Endothelial cell of hepatic sinusoid (primary cell): ENCODE data around the gene PPP2R2C.

Source experiments
- in situ Hi-C: cut with HindIII; loops from 2 replicates; pipeline ENCODE4 v1.10.0; 2017; ENCODE audit warnings: low sequenced_read_pairs

The PPP2R2C gene

DNA sequence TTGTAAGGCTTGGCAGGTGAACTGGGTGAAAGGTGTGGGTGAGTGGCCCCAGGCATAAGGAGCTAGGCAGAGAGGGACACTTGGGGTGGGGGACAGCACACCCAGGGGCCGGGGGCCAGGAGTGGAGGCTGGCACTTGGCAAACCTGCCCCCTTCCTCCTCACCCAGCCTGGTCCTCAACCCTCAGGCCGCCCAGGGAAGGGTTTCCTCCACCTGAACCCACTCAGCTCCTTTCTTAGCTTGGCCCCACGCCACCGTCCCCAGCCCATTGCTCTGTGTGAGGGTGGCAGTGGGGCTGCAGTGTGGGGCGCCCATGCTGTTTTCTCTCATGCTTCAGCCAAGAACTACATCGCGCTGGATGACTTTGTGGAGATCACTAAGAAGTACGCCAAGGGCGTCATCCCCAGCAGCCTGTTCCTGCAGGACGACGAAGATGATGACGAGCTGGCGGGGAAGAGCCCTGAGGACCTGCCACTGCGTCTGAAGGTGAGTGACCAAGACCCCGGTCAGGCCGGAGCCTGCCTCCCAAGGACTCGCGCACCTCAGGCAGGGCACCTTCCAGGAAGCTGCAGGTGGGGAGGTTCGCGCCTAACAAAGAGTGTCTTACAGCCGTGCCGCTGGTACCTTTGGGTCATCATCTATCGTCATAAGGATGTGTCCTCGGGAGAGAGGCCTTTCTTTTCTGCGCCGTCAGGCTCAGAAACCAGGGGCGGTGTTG lies 177.6 kb downstream of the PPP2R2C start:
- in situ Hi-C loops = no loop called here

GRCh38 chr4:6293661-6294060 lies 178.8 kb downstream of the PPP2R2C start:
- in situ Hi-C loops = no loop called here

DNA sequence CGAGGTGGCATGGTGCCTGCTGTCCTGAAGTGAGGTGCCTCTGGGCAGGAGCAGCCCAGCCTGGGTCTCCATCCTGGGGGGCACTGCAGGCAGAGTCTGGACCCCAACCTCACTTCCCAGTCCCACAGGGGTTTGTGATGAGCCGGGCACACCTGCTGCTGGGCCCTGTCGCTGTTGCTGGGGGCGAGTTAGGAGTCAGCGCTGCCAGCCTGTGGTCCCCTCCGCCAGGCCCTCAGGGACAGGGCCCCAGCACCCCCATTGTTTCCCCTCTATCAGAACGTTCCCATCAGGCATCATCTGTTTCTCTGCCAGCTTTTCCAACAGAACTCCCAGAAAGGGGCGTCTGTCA lies 179.3 kb downstream of the PPP2R2C start:
- in situ Hi-C loops = no loop called here

GRCh38 chr4:6292376-6293096 lies 179.9 kb downstream of the PPP2R2C start:
- in situ Hi-C loops = no loop called here

DNA sequence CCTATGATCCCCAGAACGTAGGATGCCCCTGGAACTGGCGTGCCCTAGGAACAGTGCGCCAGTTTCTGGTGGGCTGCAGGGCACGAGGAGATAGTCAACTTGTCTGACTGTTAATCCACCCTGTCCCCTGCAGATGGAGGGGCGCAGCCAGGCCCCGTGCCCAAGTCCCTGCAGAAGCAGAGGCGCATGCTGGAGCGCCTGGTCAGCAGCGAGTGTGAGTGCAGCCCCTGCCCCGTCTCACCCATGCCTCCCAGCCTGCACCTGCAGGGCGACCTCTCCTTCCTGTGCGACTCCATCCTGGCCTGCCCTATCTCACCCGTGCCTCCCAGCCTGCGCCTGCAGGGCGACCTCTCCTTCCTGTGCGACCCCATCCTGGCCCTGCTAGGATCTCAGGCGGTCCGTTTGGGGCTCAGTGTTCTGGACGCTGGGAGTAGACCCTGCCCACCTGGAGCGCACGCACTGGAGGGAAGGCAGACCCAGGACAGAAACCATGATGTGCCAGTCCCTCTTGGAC lies 180.6 kb downstream of the PPP2R2C start:
- in situ Hi-C loops = no loop called here

GRCh38 chr4:6290769-6291547 lies 181.5 kb downstream of the PPP2R2C start:
- in situ Hi-C loops = no loop called here

GRCh38 chr4:6290256-6290655 lies 182.2 kb downstream of the PPP2R2C start:
- in situ Hi-C loops = no loop called here

DNA sequence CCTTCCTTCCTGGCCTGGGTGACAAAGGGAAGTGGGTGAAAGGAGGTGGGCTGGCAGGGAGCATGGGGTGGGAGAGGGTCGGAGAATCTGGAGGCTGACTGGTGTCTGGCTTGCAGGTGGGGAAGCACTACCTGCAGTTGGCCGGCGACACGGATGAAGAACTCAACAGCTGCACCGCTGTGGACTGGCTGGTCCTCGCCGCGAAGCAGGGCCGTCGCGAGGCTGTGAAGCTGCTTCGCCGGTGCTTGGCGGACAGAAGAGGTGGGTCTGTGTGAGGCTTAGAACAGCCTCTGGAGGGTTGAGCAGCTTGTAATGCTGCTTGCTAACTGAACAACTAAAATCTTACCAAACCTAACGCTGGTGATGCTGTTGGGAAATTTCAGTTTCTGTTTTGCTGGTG lies 183.5 kb downstream of the PPP2R2C start:
- in situ Hi-C loops = no loop called here

- in situ Hi-C loops = no loop called here
Measured at GRCh38 chr4:6288342-6288741, 184.1 kb downstream of the PPP2R2C start.

DNA sequence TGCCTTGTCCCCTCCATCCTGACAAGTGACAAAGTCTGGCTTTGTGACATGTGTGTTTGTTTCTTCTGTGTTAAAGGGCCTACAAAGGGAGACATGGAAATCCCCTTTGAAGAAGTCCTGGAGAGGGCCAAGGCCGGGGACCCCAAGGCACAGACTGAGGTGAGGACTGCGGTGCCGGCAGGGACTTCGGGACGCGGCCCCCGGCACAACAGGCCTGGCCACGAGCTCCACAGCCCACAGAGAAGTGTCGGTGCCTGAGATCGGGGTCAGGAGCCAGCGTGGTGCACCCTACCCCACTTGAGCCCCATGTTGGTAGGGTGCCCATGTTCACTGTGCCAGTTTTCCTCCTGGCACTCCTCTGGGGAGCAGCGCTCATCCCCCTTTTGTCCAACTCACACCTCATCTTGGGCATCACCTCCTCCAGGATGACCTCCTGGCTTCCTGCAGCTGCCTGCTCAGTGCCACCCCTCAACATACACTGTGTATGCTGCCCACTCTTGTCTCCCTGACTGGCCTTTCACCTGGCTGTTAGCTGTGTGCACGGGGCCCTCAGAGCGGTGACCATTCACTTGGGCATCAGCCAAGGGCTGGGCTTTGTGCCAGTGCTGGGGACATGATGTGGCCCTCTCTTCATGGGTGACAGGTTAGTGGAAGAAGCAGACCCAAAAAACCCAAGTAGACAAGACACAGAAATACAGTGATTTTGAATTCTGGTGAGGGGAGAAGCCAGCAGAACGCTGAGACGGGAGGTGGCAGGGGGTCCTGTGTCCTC lies 185.2 kb downstream of the PPP2R2C start:
- in situ Hi-C loops = no loop called here

GRCh38 chr4:6283282-6283681 lies 189.1 kb downstream of the PPP2R2C start:
- in situ Hi-C loops = no loop called here

DNA sequence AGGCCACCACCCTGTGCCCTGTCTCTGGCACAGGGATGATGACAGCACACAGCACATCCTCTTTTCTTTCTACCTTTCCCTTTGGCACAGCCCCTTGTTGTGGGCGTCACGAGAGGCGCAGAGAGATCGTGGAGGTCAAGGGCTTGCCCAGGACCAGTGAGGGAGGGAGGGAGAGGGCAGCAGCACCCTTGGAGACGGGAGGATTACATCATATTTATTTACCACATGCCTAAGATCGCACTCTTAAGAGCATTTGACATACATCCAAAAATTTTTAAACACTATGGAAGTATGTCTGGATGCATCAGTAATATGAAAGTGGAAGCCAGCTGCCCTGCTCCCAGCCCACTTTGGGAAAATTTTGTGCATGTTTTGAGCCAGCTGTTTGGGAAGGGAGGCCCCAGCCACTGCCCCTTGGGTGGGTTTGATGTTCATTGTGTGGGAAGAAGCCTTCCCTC lies 190.1 kb downstream of the PPP2R2C start:
- in situ Hi-C loops = no loop called here

DNA sequence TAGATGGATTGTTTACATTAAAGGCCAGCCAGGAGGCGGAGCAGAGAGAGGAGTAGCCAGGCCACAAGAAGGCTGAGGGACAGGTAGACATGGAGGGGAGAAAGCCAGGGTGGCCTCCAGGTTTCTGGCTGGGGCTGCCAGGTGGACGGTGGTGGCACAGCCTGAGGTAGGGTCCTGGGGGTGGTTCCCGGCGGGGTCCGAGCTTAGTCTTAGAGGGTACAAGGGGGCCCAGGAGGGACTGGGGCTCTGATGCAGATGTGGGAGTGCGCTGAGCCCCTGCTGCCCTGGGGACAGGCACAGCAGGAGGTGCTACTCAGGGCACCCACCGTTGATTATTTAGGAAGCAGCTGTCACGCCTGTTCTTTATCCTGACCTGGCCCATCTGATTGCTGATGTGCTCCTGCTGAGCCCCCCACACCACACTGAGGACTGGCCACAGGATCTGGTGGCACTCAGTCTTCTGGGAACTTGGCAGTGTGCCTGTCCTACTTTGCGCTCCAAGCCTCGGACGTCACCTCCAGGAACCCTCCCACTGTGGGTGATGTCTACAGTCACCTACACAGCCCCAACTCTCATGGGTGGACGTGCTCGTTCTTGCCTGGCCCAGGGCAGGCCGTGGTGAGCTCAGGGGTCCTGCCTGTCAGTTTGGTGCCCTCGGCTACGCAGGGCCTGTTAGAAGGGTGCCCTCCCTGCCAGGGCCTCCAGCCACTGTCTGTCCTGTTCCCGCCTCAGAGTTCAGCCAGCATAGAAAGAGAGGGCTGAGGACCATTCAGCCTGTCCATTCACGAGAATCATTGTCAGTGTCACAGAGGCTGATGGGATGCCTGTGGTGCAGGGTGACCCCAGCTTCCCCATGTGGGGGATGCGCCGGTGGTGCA lies 190.7 kb downstream of the PPP2R2C start:
- in situ Hi-C loops = no loop called here

DNA sequence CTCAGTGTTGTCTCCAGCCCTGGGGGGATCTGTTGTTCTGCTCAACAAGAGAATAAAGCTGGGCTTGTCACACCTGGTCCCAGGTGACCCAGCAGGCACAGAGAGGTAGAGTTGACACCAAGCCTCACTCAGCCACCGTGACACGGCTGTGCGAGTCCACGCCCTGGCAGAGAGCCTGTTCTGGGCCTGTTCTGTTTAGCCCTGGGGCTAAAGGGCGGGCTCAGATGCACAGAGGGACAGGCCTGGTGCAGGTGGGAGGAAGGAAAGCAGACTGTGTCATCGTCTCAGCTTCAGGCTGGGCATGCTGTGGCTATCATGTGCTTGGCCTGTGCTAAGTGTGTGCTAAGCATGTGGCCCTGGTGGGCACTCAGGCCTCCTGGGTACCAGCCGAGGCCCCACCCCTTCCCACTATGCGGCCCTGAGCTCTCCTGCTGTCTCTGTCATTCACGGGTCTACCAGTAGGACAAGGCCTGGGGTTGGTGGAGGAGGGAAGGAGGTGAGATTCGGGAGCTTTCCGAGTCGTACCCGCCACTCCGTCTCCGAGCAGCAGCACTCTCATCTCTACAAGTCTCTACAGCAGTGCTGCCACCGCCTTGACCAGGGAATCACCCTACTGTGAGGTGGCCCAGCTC lies 191.9 kb downstream of the PPP2R2C start:
- in situ Hi-C loops = no loop called here

- in situ Hi-C loops = no loop called here
Measured at GRCh38 chr4:6279582-6280289, 192.7 kb downstream of the PPP2R2C start.

DNA sequence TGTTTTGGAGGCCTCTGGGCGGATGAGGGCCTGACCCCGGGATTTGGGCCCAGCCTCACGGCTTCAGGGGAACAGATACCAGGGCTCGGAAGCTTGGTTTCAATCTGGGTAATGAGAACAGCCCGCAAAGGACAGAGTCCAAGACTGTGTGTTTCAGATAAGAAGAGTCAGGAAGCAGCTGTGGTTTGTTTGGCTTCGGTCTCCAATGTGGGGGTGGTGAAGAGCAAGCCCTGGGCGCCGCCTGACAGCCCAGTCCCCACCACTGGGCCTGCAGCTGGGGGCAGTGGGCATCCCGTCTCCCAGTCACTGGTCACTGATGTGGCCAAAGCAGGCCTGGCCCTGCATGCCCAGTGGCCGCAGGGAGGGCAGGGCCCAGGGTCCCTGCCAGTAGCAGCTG lies 193.6 kb downstream of the PPP2R2C start:
- in situ Hi-C loops = no loop called here

DNA sequence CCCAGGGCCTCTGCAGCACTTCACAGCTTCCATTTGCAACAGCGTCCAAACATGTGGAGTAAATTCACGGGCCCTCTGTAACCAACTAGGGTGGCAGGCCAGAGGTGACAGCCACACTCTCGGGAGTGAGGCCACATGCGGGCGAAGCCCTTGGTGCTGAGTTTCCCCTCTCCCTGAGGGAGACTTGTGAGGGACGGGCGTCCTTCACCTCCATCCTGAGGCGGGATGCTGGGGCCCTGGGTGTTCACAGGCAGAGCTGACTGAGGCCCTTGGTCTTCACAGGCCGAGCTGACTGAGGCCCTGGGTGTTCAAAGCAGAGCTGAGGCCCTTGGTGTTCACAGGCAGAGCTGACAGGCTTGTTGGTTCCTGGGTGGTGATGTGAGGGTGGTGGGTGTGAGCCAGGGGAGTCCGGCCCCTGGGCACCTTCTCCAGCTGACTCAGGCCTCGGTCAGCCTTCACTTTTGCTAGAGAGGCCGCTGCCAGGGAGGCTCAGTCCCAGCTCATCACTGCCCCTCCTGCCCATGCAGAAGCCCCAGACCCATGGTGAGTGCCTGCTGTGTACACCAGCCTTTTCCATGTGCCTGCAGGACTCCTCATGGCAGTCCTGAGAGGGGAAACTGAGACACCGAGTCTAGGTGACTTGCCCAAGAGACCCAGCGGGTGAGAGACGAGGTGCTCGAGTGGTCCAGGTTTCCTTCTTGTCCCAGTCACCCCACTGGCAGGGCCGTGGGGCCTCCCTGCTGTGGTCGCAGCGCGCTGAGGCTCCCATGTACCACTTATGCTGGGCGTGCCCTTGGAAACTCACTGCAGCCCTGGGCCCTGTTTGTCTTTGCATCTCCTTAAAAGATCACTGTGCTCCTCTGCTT lies 194.2 kb downstream of the PPP2R2C start:
- in situ Hi-C loops = no loop called here
